ENCODE measurements around the gene GALNT4. TPM values are rescaled to one million over a fixed set of nuclear protein-coding genes. Genes with fewer than 3 reads are reported as not detected.

GALNT4 gene
- total RNA-seq, 3 donors from 2014 or later: 5.3 to 11.1 (median 7.2) TPM

DNA sequence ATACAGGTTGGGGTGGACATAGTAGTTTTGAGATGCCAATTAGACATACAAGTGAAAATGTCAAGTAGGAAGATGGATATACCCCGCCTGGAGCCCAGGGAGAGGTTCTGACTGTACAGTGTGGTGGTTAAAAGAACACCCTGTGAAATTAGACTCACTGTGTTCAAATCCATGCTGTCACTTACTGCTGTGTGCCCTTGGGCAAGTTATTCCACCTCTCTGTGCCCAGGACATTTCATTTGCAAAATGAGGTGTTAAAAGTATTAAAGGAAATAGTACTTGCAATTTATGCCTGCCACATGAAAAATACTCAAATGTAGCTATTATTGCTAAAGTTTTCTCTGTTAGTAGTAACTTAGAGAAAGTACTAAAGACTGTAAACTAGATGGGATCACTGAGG lies 18.5 kb downstream of the GALNT4 start:
- H3K27me3 ChIP-seq: no peaks in the 10 kb centered on the region
- DNase-seq (ENCODE audit: low spot score in 2 of 2): no peak
- TF ChIP-seq, protein P1, sequence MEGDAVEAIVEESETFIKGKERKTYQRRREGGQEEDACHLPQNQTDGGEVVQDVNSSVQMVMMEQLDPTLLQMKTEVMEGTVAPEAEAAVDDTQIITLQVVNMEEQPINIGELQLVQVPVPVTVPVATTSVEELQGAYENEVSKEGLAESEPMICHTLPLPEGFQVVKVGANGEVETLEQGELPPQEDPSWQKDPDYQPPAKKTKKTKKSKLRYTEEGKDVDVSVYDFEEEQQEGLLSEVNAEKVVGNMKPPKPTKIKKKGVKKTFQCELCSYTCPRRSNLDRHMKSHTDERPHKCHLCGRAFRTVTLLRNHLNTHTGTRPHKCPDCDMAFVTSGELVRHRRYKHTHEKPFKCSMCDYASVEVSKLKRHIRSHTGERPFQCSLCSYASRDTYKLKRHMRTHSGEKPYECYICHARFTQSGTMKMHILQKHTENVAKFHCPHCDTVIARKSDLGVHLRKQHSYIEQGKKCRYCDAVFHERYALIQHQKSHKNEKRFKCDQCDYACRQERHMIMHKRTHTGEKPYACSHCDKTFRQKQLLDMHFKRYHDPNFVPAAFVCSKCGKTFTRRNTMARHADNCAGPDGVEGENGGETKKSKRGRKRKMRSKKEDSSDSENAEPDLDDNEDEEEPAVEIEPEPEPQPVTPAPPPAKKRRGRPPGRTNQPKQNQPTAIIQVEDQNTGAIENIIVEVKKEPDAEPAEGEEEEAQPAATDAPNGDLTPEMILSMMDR (IDR thresholded peaks at IDR 0.05): no peak
- TF ChIP-seq POLR2A (IDR thresholded peaks at IDR 0.05) (no peak), POLR2AphosphoS5 (IDR thresholded peaks at IDR 0.05) (no peak)
- no peak overlapping the region for H3K4me3 ChIP-seq
- H3K27ac ChIP-seq: no peak overlapping the region
- no peaks in the 10 kb centered on the region for H3K9me3 ChIP-seq
- H3K36me3 ChIP-seq: no peaks in the 10 kb centered on the region
- intact Hi-C loops (cut with DNase I; ENCODE audit: low total_unique reads): no loop called here
- H3K4me1 ChIP-seq: no peaks in the 10 kb centered on the region

GRCh38 chr12:89504560-89505346 lies 19.8 kb downstream of the GALNT4 start:
- Histone ChIP-seq H3K4me1 (no peaks in the 10 kb centered on the region), H3K9me3 (no peaks in the 10 kb centered on the region), H3K4me3 (no peak overlapping the region), H3K36me3 (no peaks in the 10 kb centered on the region), H3K27me3 (no peaks in the 10 kb centered on the region), H3K27ac (no peak overlapping the region)
- DNase-seq (ENCODE audit: low spot score in 2 of 2): no peak
- intact Hi-C loops (cut with DNase I; ENCODE audit: low total_unique reads): no loop called here
- TF ChIP-seq, protein P1 (IDR thresholded peaks at IDR 0.05): no peak
- no peak for TF ChIP-seq POLR2AphosphoS5 (IDR thresholded peaks at IDR 0.05)

DNA sequence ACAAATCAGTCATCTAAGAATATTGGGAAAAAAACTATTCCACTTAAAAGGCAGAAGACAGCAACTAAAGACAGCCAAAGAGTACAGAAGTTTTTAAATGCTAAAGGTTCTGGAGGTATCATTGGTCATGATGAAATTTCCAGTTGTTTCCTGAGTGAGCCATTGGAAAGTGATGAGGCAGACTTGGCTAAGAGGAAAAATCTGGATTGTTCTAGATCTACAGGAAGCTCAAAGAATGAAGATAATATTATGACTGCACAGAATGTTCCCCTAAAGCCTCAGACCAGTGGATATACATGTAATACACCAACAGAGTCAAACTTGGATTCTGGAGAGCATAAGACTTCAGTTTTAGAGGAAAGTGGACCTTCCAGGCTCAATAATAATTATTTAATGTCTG lies 22.8 kb downstream of the GALNT4 start:
- DNase-seq (ENCODE audit: low spot score in 2 of 2): no peak
- Histone ChIP-seq H3K27me3 (no peaks in the 10 kb centered on the region), H3K9me3 (no peaks in the 10 kb centered on the region), H3K4me1 (no peaks in the 10 kb centered on the region), H3K36me3 (no peaks in the 10 kb centered on the region), H3K27ac (no peak overlapping the region), H3K4me3 (no peak overlapping the region)
- TF ChIP-seq, protein P1 (IDR thresholded peaks at IDR 0.05): no peak
- TF ChIP-seq POLR2AphosphoS5 (IDR thresholded peaks at IDR 0.05): no peak
- no peak for TF ChIP-seq POLR2A (IDR thresholded peaks at IDR 0.05)
- intact Hi-C loops (cut with DNase I; ENCODE audit: low total_unique reads): no loop called here

- Histone ChIP-seq H3K9me3 (no peaks in the 10 kb centered on the region), H3K27me3 (no peaks in the 10 kb centered on the region), H3K27ac (no peak overlapping the region), H3K4me1 (no peaks in the 10 kb centered on the region), H3K36me3 (no peaks in the 10 kb centered on the region), H3K4me3 (no peak overlapping the region)
- no peak for DNase-seq (ENCODE audit: low spot score in 2 of 2)
- TF ChIP-seq, protein P1 (IDR thresholded peaks at IDR 0.05): no peak
- no peak for TF ChIP-seq POLR2AphosphoS5 (IDR thresholded peaks at IDR 0.05)
- no peak for TF ChIP-seq POLR2A (IDR thresholded peaks at IDR 0.05)
- intact Hi-C loops (cut with DNase I; ENCODE audit: low total_unique reads): loop anchor here (5.0 kb wide), 1 partner anchor 173 kb away; no protein-coding TSS in a partner anchor
Observed at GRCh38 chr12:89499857-89500256, 24.7 kb downstream of the GALNT4 start.

DNA sequence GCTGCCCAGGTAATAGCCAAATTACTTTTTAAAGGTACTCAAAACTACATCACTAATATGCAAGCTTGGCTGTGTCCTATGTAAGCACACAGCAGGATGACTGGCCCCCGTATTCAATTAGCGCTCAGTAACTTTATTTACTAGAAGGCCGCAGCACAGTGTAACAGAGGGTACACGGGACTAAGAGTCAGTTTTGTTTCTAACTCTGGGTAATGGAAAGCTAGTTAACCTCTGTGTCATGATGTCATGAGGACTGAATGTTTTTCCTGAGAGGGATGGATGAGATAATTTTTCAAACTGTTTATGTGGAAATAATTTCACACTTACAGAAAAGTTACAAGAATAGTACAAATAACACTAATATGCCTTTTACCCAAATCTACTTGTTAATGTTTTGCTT lies 27.1 kb downstream of the GALNT4 start:
- H3K4me3 ChIP-seq: no peak overlapping the region
- H3K4me1 ChIP-seq: no peaks in the 10 kb centered on the region
- no peak for DNase-seq (ENCODE audit: low spot score in 2 of 2)
- H3K36me3 ChIP-seq: no peaks in the 10 kb centered on the region
- TF ChIP-seq, protein P1 (IDR thresholded peaks at IDR 0.05): no peak
- no peak for TF ChIP-seq POLR2AphosphoS5 (IDR thresholded peaks at IDR 0.05)
- no peak for TF ChIP-seq POLR2A (IDR thresholded peaks at IDR 0.05)
- no peak overlapping the region for H3K27ac ChIP-seq
- intact Hi-C loops (cut with DNase I; ENCODE audit: low total_unique reads): loop anchor here (5.0 kb wide), 1 partner anchor 170 kb away; no protein-coding TSS in a partner anchor
- no peaks in the 10 kb centered on the region for H3K27me3 ChIP-seq
- H3K9me3 ChIP-seq: no peaks in the 10 kb centered on the region

Data from breast epithelium (tissue), 4 donors.